Bronchial epithelial cell (primary cell): ENCODE data around the gene ARHGEF12. TPM values are rescaled to one million over a fixed set of nuclear protein-coding genes. Genes with fewer than 3 reads are reported as not detected.

Source experiments
- DNase-seq: peaks from one replicate; pipeline ENCODE4 v3.0.0-alpha.2; 2010; ENCODE audit warnings: low read depth
- FAIRE-seq: peaks from 2 replicates; lab custom pipeline; 2011; peaks lifted over from hg19 to GRCh38; lab: Jason Lieb, UNC
- H3K27me3 ChIP-seq: 2 replicates; pipeline ENCODE4 v1.5.1; 2011; ENCODE audit warnings: low read length; ENCODE audit not compliant: control insufficient read depth, insufficient read depth
- H3K36me3 ChIP-seq: 2 replicates; pipeline ENCODE4 v1.5.1; 2011; ENCODE audit warnings: low read length; ENCODE audit not compliant: control insufficient read depth, insufficient read depth
- H3K4me3 ChIP-seq: 2 replicates; pipeline ENCODE4 v1.5.1; 2011; ENCODE audit warnings: mild to moderate bottlenecking, low read depth, low read length, control low read depth
- total RNA-seq: library from RNA; depleted of rRNA; stranded (reverse); fragments of >200 nt; gene quantifications from 2 replicates; pipeline ENCODE4 v1.2.1, GENCODE V29; 2014
- TF ChIP-seq, protein P1 (sequence below): IDR thresholded peaks from 2 replicates; pipeline ENCODE4 v1.5.1; 2011; ENCODE audit warnings: mild to moderate bottlenecking, moderate library complexity, low read length, control low read depth, inconsistent platforms; ENCODE audit not compliant: insufficient read depth, severe bottlenecking

ARHGEF12 gene
- total RNA-seq, 1 donor from 2014 or later: 65.6 TPM

DNA sequence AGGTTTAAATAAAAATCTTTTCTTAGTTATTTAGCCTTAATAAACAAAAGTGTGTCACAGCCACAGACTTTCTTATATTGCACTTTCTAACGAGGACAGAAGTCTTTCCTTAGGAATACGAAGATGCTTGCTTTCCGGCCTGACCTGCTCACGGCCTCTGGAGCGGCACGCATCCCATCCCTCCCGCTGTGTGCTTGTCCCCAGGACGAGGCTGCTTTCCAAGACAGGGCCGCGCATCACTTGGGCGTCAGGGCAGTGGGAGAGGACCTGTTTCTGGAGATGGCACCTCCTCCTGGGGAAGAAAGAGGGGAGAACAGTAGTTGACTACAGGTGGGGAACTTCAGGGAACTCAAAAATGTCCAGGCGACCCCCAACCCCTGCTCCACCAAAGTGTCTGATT, 201.8 kb downstream of the ARHGEF12 start:
- FAIRE-seq (no peak), DNase-seq (no peak)
- H3K27me3 ChIP-seq: peaks cover 3% of the 10 kb centered on the region
- H3K4me3 ChIP-seq: no peak overlapping the region
- TF ChIP-seq, protein P1, sequence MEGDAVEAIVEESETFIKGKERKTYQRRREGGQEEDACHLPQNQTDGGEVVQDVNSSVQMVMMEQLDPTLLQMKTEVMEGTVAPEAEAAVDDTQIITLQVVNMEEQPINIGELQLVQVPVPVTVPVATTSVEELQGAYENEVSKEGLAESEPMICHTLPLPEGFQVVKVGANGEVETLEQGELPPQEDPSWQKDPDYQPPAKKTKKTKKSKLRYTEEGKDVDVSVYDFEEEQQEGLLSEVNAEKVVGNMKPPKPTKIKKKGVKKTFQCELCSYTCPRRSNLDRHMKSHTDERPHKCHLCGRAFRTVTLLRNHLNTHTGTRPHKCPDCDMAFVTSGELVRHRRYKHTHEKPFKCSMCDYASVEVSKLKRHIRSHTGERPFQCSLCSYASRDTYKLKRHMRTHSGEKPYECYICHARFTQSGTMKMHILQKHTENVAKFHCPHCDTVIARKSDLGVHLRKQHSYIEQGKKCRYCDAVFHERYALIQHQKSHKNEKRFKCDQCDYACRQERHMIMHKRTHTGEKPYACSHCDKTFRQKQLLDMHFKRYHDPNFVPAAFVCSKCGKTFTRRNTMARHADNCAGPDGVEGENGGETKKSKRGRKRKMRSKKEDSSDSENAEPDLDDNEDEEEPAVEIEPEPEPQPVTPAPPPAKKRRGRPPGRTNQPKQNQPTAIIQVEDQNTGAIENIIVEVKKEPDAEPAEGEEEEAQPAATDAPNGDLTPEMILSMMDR: no peak
- no peaks in the 10 kb centered on the region for H3K36me3 ChIP-seq

DNA sequence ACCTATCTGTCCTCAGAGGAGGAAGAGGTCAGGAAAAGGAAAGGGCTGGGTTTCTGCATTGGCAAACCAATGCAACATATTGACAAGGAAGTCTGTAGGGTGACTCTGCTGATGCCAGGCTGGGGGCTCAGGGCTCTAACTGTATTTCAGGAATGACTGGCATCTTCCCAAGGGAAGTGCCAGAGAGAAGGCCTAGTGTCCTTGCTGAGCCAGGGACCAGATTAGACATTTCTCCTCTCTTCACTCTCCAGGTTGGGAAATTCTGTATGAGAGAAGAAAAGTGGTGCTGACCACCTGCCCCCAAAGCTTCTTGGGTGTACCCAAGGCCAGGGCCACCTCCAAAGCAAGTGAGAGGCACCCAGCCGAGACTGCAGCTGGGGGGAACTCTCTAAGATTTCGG, 202.5 kb downstream of the ARHGEF12 start:
- no peak for FAIRE-seq
- no peaks in the 10 kb centered on the region for H3K36me3 ChIP-seq
- H3K27me3 ChIP-seq: peaks cover 3% of the 10 kb centered on the region
- H3K4me3 ChIP-seq: no peak overlapping the region
- no peak for DNase-seq
- TF ChIP-seq, protein P1: no peak

Other genes with a start within 250 kb of the ARHGEF12 start
- 146 and 441 TPM in 2 replicates for gene TRIM29, start 198.3 kb upstream of the ARHGEF12 start, total RNA-seq
- 5.9 and 9.0 TPM in 2 replicates for gene OAF, start 125.4 kb upstream of the ARHGEF12 start, total RNA-seq
- gene POU2F3, start 96.3 kb upstream of the ARHGEF12 start, total RNA-seq: 0.90 TPM in 1 of 2 replicates, not detected in the other
- gene TLCD5, start 11.1 kb upstream of the ARHGEF12 start, total RNA-seq: 1.7 and 1.8 TPM in 2 replicates
- not detected in 2 replicates for gene GRIK4, start 175.3 kb downstream of the ARHGEF12 start, total RNA-seq